Tibial artery (tissue), 4 donors: ENCODE results near the gene SYNE1.
"Not testable (repeated sequence)": the region's sequence is repeated elsewhere in the genome, so short reads cannot be mapped to it uniquely, and the experiment has no call there.

Experiments used
- DNase-seq, 2 donors: peaks; one replicate each; pipeline ENCODE4 v3.0.0-alpha.2; 2019
- H3K27ac ChIP-seq, 2 donors: fragments of 200-600 bp; sonication (generic) in 1 of 2; 1 replicate in 1 of 2; 2 replicates in 1 of 2; pipeline ENCODE4 v1.5.1; 2018 to 2019; ENCODE audit warnings: mild to moderate bottlenecking in 1 of 2
- H3K27me3 ChIP-seq, 2 donors: fragments of 200-600 bp; sonication (generic) in 1 of 2; one replicate each; pipeline versions ENCODE4 v1.5.1 to v1.6.0; 2016 to 2019
- H3K36me3 ChIP-seq, 3 donors: fragments of 200-600 bp; sonication (generic) in 2 of 3; one replicate each; pipeline ENCODE4 v1.5.1; 2016 to 2019; ENCODE audit warnings: mild to moderate bottlenecking in 2 of 3
- H3K4me1 ChIP-seq, 4 donors: fragments of 200-600 bp; sonication (generic) in 2 of 4; 1 replicate in 3 of 4; 2 replicates in 1 of 4; pipeline ENCODE4 v1.5.1; 2016 to 2019
- H3K4me3 ChIP-seq, 2 donors: fragments of 200-600 bp; sonication (generic) in 1 of 2; 1 replicate in 1 of 2; 2 replicates in 1 of 2; pipeline ENCODE4 v1.5.1; 2018 to 2019; ENCODE audit warnings: mild to moderate bottlenecking in 2 of 2
- H3K9me3 ChIP-seq, 3 donors: fragments of 200-600 bp; sonication (generic) in 1 of 3; one replicate each; pipeline ENCODE4 v1.5.1; 2016 to 2019
- CTCF ChIP-seq, 2 experiments: fragments of 200-600 bp in 1 of 2; fragments of 450-650 bp in 1 of 2; IDR thresholded peaks; one replicate each; pipeline ENCODE4 v1.5.1; 2017 to 2019; ENCODE audit warnings: antibody characterized with exemption in 2 of 2, mild to moderate bottlenecking in 1 of 2, moderate library complexity in 1 of 2
- intact Hi-C: fragments of 100-400 bp; cut with DNase I; formaldehyde crosslinking; loops from one replicate; pipeline ENCODE4 v1.15.0; 2023; ENCODE audit warnings: low total_unique reads

Gene SYNE1

GRCh38 chr6:152637296-152638047 lies at the start of gene SYNE1:
Gene SYNE1, minus strand, starts transcription at chr6:152637362. Its CDS starts 9,031 bp downstream, at chr6:152628331.
- intact Hi-C loops = no loop called here
- no peaks in the 10 kb centered on the region for H3K36me3 ChIP-seq
- H3K9me3 ChIP-seq = no peaks in the 10 kb centered on the region
- no peak for DNase-seq
- H3K27me3 ChIP-seq = no peaks in the 10 kb centered on the region
- H3K4me1 ChIP-seq = peaks cover 0 to 15% (median 7%) of the 10 kb centered on the region in 4 donors
- peak within 1 kb of the TSS; percentile 57 to 61 for H3K4me3 ChIP-seq
- TF ChIP-seq CTCF (IDR thresholded peaks at IDR 0.05) = no peak
- peak within 1 kb of the TSS in 1 of 2 donors; percentile 17 for H3K27ac ChIP-seq

- no peak overlapping the region for H3K4me3 ChIP-seq
Measured at GRCh38 chr6:152685819-152686218, 48.7 kb upstream of the SYNE1 start.

GRCh38 chr6:152682935-152683334 lies 45.8 kb upstream of the SYNE1 start:
- H3K27ac ChIP-seq, H3K27me3 ChIP-seq: not testable (repeated sequence)

More at GRCh38 chr6:152685819-152686218, 48.7 kb upstream of the SYNE1 start:
- Histone ChIP-seq H3K27me3 (no peaks in the 10 kb centered on the region), H3K27ac (no peak overlapping the region), H3K36me3 (no peaks in the 10 kb centered on the region), H3K9me3 (no peaks in the 10 kb centered on the region), H3K4me1 (no peaks in the 10 kb centered on the region)
- no peak for TF ChIP-seq CTCF (IDR thresholded peaks at IDR 0.05)
- DNase-seq = no peak
- intact Hi-C loops = no loop called here

GRCh38 chr6:152682141-152682540 lies 45.0 kb upstream of the SYNE1 start:
- H3K27me3 ChIP-seq = no peaks in the 10 kb centered on the region
- intact Hi-C loops = no loop called here
- no peaks in the 10 kb centered on the region for H3K4me1 ChIP-seq
- no peak overlapping the region for H3K27ac ChIP-seq
- no peak for TF ChIP-seq CTCF (IDR thresholded peaks at IDR 0.05)
- no peak for DNase-seq
- no peaks in the 10 kb centered on the region for H3K9me3 ChIP-seq
- no peaks in the 10 kb centered on the region for H3K36me3 ChIP-seq
- H3K4me3 ChIP-seq = no peak overlapping the region

More at GRCh38 chr6:152682935-152683334, 45.8 kb upstream of the SYNE1 start:
- H3K9me3 ChIP-seq, H3K4me1 ChIP-seq, DNase-seq, H3K36me3 ChIP-seq, H3K4me3 ChIP-seq, intact Hi-C loops: not testable (repeated sequence)

GRCh38 chr6:152680879-152681517 lies 43.8 kb upstream of the SYNE1 start:
- Histone ChIP-seq H3K4me1 (no peaks in the 10 kb centered on the region), H3K27me3 (no peaks in the 10 kb centered on the region), H3K36me3 (no peaks in the 10 kb centered on the region), H3K4me3 (no peak overlapping the region), H3K27ac (no peak overlapping the region), H3K9me3 (no peaks in the 10 kb centered on the region)
- TF ChIP-seq CTCF (IDR thresholded peaks at IDR 0.05) = no peak
- no peak for DNase-seq
- intact Hi-C loops = no loop called here

GRCh38 chr6:152680151-152680550 lies 43.0 kb upstream of the SYNE1 start:
- Histone ChIP-seq H3K9me3 (no peaks in the 10 kb centered on the region), H3K27ac (no peak overlapping the region), H3K27me3 (no peaks in the 10 kb centered on the region), H3K4me3 (no peak overlapping the region), H3K36me3 (no peaks in the 10 kb centered on the region), H3K4me1 (no peaks in the 10 kb centered on the region)
- TF ChIP-seq CTCF (IDR thresholded peaks at IDR 0.05) = no peak
- intact Hi-C loops = no loop called here
- no peak for DNase-seq
